Measurements from ENCODE around the gene CLASP1. TPM values are rescaled to one million over a fixed set of nuclear protein-coding genes. Genes with fewer than 3 reads are reported as not detected.
"Not testable (repeated sequence)": the region's sequence is repeated elsewhere in the genome, so short reads cannot be mapped to it uniquely, and the experiment has no call there.

The CLASP1 gene
- total RNA-seq, 2 experiments from 2014 or later: 58.0 to 58.5 TPM

- Histone ChIP-seq H3K27ac (ENCODE audit: low read depth in 1 of 2, low read length in 2 of 2) (no peak overlapping the region), H3K9me3 (ENCODE audit: control insufficient read depth in 1 of 2, insufficient read depth in 1 of 2, low read length in 2 of 2) (no peaks in the 10 kb centered on the region), H3K4me3 (ENCODE audit: low read length) (no peak overlapping the region), H3K36me3 (ENCODE audit: insufficient read depth, low read length) (peaks cover 85% of the 10 kb centered on the region), H3K4me1 (ENCODE audit: insufficient read depth, low read length) (no peaks in the 10 kb centered on the region), H3K27me3 (ENCODE audit: control insufficient read depth in 1 of 2, insufficient read depth in 2 of 2, low read length in 2 of 2) (no peaks in the 10 kb centered on the region)
- Mint-ChIP-seq H3K4me3 (no peak overlapping the region), H3K4me1 (ENCODE audit: low read depth) (no peaks in the 10 kb centered on the region), H3K36me3 (ENCODE audit: low read depth) (peaks cover 91% of the 10 kb centered on the region), H3K27ac (no peak overlapping the region), H3K27me3 (no peaks in the 10 kb centered on the region), H3K9me3 (no peaks in the 10 kb centered on the region)
- ChIA-PET POLR2A (no interaction called here), CTCF (no interaction called here)
- ATAC-seq (ENCODE audit: poor library complexity) (no peak), DNase-seq (no peak)
- TF ChIP-seq CTCF (IDR thresholded peaks at IDR 0.05): no peak
- intact Hi-C loops (cut with DNase I, micrococcal nuclease): no loop called here
Measured at GRCh38 chr2:121345101-121345500, 304.2 kb downstream of the CLASP1 start.

- H3K27me3 ChIP-seq (ENCODE audit: control insufficient read depth in 1 of 2, insufficient read depth in 2 of 2, low read length in 2 of 2); CTCF ChIA-PET; H3K4me3 ChIP-seq (ENCODE audit: low read length); H3K4me3 Mint-ChIP-seq; DNase-seq; intact Hi-C loops (cut with DNase I, micrococcal nuclease); H3K27ac Mint-ChIP-seq; H3K27me3 Mint-ChIP-seq; H3K9me3 ChIP-seq (ENCODE audit: control insufficient read depth in 1 of 2, insufficient read depth in 1 of 2, low read length in 2 of 2); POLR2A ChIA-PET; ATAC-seq (ENCODE audit: poor library complexity); H3K9me3 Mint-ChIP-seq; H3K4me1 ChIP-seq (ENCODE audit: insufficient read depth, low read length); H3K27ac ChIP-seq (ENCODE audit: low read depth in 1 of 2, low read length in 2 of 2); H3K4me1 Mint-ChIP-seq (ENCODE audit: low read depth): not testable (repeated sequence)
- H3K36me3 ChIP-seq (ENCODE audit: insufficient read depth, low read length): peaks cover 86% of the 10 kb centered on the region
- peaks cover 94% of the 10 kb centered on the region for H3K36me3 Mint-ChIP-seq (ENCODE audit: low read depth)
Measured at GRCh38 chr2:121343828-121344399, 305.3 kb downstream of the CLASP1 start.

GRCh38 chr2:121343191-121343590 is 306.1 kb downstream of the CLASP1 start:
- no peak overlapping the region for H3K4me3 Mint-ChIP-seq
- ATAC-seq (ENCODE audit: poor library complexity): no peak
- Histone ChIP-seq H3K27ac (ENCODE audit: low read depth in 1 of 2, low read length in 2 of 2) (no peak overlapping the region), H3K4me3 (ENCODE audit: low read length) (no peak overlapping the region), H3K4me1 (ENCODE audit: insufficient read depth, low read length) (no peaks in the 10 kb centered on the region), H3K27me3 (ENCODE audit: control insufficient read depth in 1 of 2, insufficient read depth in 2 of 2, low read length in 2 of 2) (no peaks in the 10 kb centered on the region), H3K9me3 (ENCODE audit: control insufficient read depth in 1 of 2, insufficient read depth in 1 of 2, low read length in 2 of 2) (no peaks in the 10 kb centered on the region), H3K36me3 (ENCODE audit: insufficient read depth, low read length) (peaks cover 81% of the 10 kb centered on the region)
- no peaks in the 10 kb centered on the region for H3K4me1 Mint-ChIP-seq (ENCODE audit: low read depth)
- H3K9me3 Mint-ChIP-seq: no peaks in the 10 kb centered on the region
- H3K27ac Mint-ChIP-seq: no peak overlapping the region
- intact Hi-C loops (cut with DNase I, micrococcal nuclease): no loop called here
- no peak for TF ChIP-seq CTCF (IDR thresholded peaks at IDR 0.05)
- ChIA-PET POLR2A (no interaction called here), CTCF (no interaction called here)
- no peak for DNase-seq
- H3K27me3 Mint-ChIP-seq: no peaks in the 10 kb centered on the region
- peaks cover 93% of the 10 kb centered on the region for H3K36me3 Mint-ChIP-seq (ENCODE audit: low read depth)

- TF ChIP-seq CTCF (IDR thresholded peaks at IDR 0.05): no peak
- no peaks in the 10 kb centered on the region for H3K9me3 ChIP-seq (ENCODE audit: control insufficient read depth in 1 of 2, insufficient read depth in 1 of 2, low read length in 2 of 2)
- POLR2A ChIA-PET: no interaction called here
- CTCF ChIA-PET: no interaction called here
- no peak overlapping the region for H3K27ac Mint-ChIP-seq
- peaks cover 88% of the 10 kb centered on the region for H3K36me3 Mint-ChIP-seq (ENCODE audit: low read depth)
- H3K4me1 ChIP-seq (ENCODE audit: insufficient read depth, low read length): no peaks in the 10 kb centered on the region
- H3K27ac ChIP-seq (ENCODE audit: low read depth in 1 of 2, low read length in 2 of 2): no peak overlapping the region
- H3K4me3 ChIP-seq (ENCODE audit: low read length): no peak overlapping the region
- H3K27me3 ChIP-seq (ENCODE audit: control insufficient read depth in 1 of 2, insufficient read depth in 2 of 2, low read length in 2 of 2): no peaks in the 10 kb centered on the region
- intact Hi-C loops (cut with DNase I, micrococcal nuclease): no loop called here
- no peaks in the 10 kb centered on the region for H3K27me3 Mint-ChIP-seq
- no peak overlapping the region for H3K4me3 Mint-ChIP-seq
- DNase-seq (no peak), ATAC-seq (ENCODE audit: poor library complexity) (no peak)
- no peaks in the 10 kb centered on the region for H3K9me3 Mint-ChIP-seq
- H3K4me1 Mint-ChIP-seq (ENCODE audit: low read depth): no peaks in the 10 kb centered on the region
- H3K36me3 ChIP-seq (ENCODE audit: insufficient read depth, low read length): peaks cover 80% of the 10 kb centered on the region
Measured at GRCh38 chr2:121342751-121343150, 306.5 kb downstream of the CLASP1 start.

Data from CD4-positive, alpha-beta T cell (primary cell).